Prostate gland (tissue), 2 donors: ENCODE measurements around the gene LACTBL1. TPM values are rescaled to one million over a fixed set of nuclear protein-coding genes. Genes with fewer than 3 reads are reported as not detected.

Experiments used
- DNase-seq: peaks from one replicate; pipeline ENCODE4 v3.0.0-alpha.2; 2019; ENCODE audit warnings: low spot score
- H3K27ac ChIP-seq, 2 donors: fragments of 200-600 bp; sonication (generic); 2 replicates each; pipeline ENCODE4 v1.5.1; 2017 to 2019
- H3K27me3 ChIP-seq: fragments of 200-600 bp; sonication (generic); replicated peaks from 2 replicates; pipeline ENCODE4 v1.5.1; 2019; ENCODE audit not compliant: insufficient read depth
- H3K36me3 ChIP-seq, 2 donors: fragments of 200-600 bp; sonication (generic); 1 replicate in 1 of 2; 2 replicates in 1 of 2; pipeline versions ENCODE4 v1.5.1 to v1.8.1; 2017 to 2019
- H3K4me1 ChIP-seq: fragments of 200-600 bp; sonication (generic); replicated peaks from 2 replicates; pipeline ENCODE4 v1.5.1; 2019
- H3K4me3 ChIP-seq, 2 donors: fragments of 200-600 bp; sonication (generic); 2 replicates each; pipeline ENCODE4 v1.5.1; 2017 to 2019
- H3K9me3 ChIP-seq: fragments of 200-600 bp; sonication (generic); 2 replicates; pipeline ENCODE4 v1.5.1; 2017
- POLR2A ChIP-seq: fragments of 450-650 bp; IDR thresholded peaks from one replicate; pipeline ENCODE4 v1.6.1; 2016; ENCODE audit warnings: antibody characterized with exemption, mild to moderate bottlenecking
- POLR2AphosphoS5 ChIP-seq: sonication (generic); formaldehyde crosslinking; IDR thresholded peaks from one replicate; pipeline ENCODE4 v1.6.1; 2017; ENCODE audit warnings: antibody characterized with exemption
- WGBS: methylation state at CpG from one replicate; pipeline ENCODE4 v1.1.5; 2018; 5-methylcytosine and 5-hydroxymethylcytosine counted together
- intact Hi-C: fragments of 100-400 bp; cut with DNase I; formaldehyde crosslinking; loops from one replicate; pipeline ENCODE4 v1.14.2; 2022
- total RNA-seq, 2 donors: library from RNA; depleted of rRNA; stranded (reverse); fragments of >200 nt; gene quantifications; one replicate each; pipeline ENCODE4 v1.1.0, GENCODE V29; 2016
- TF ChIP-seq, protein P1 (sequence below), 4 experiments: fragments of 200-600 bp in 2 of 4; fragments of 450-650 bp in 2 of 4; sonication (generic) in 2 of 4; IDR thresholded peaks; 1 replicate in 3 of 4; 2 replicates in 1 of 4; pipeline ENCODE4 v1.5.1; 2016 to 2019; ENCODE audit warnings: antibody characterized with exemption in 4 of 4, mild to moderate bottlenecking in 2 of 4, moderate library complexity in 2 of 4

LACTBL1 gene
- total RNA-seq, 2 donors from 2014 or later = not detected

GRCh38 chr1:22918644-22919043 lies 54.0 kb downstream of the LACTBL1 start:
- no peak overlapping the region for H3K4me3 ChIP-seq
- WGBS = 91% methylated on average over 4 of the region's 4 CpGs
- intact Hi-C loops = no loop called here
- H3K27me3 ChIP-seq = no peaks in the 10 kb centered on the region
- no peak overlapping the region for H3K27ac ChIP-seq
- H3K9me3 ChIP-seq = no peaks in the 10 kb centered on the region
- no peak for DNase-seq
- H3K4me1 ChIP-seq = no peaks in the 10 kb centered on the region
- no peaks in the 10 kb centered on the region for H3K36me3 ChIP-seq
- TF ChIP-seq POLR2AphosphoS5 (no peak), POLR2A (no peak)

GRCh38 chr1:22917989-22918388 lies 54.7 kb downstream of the LACTBL1 start:
- 93% methylated on average over 5 of the region's 5 CpGs for WGBS
- intact Hi-C loops = no loop called here
- TF ChIP-seq, protein P1, sequence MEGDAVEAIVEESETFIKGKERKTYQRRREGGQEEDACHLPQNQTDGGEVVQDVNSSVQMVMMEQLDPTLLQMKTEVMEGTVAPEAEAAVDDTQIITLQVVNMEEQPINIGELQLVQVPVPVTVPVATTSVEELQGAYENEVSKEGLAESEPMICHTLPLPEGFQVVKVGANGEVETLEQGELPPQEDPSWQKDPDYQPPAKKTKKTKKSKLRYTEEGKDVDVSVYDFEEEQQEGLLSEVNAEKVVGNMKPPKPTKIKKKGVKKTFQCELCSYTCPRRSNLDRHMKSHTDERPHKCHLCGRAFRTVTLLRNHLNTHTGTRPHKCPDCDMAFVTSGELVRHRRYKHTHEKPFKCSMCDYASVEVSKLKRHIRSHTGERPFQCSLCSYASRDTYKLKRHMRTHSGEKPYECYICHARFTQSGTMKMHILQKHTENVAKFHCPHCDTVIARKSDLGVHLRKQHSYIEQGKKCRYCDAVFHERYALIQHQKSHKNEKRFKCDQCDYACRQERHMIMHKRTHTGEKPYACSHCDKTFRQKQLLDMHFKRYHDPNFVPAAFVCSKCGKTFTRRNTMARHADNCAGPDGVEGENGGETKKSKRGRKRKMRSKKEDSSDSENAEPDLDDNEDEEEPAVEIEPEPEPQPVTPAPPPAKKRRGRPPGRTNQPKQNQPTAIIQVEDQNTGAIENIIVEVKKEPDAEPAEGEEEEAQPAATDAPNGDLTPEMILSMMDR (IDR thresholded peaks at IDR 0.05) = no peak
- TF ChIP-seq POLR2AphosphoS5 = no peak
- TF ChIP-seq POLR2A = no peak
- Histone ChIP-seq H3K9me3 (no peaks in the 10 kb centered on the region), H3K36me3 (no peaks in the 10 kb centered on the region), H3K4me1 (no peaks in the 10 kb centered on the region), H3K27me3 (no peaks in the 10 kb centered on the region), H3K4me3 (no peak overlapping the region), H3K27ac (no peak overlapping the region)
- DNase-seq = no peak

DNA sequence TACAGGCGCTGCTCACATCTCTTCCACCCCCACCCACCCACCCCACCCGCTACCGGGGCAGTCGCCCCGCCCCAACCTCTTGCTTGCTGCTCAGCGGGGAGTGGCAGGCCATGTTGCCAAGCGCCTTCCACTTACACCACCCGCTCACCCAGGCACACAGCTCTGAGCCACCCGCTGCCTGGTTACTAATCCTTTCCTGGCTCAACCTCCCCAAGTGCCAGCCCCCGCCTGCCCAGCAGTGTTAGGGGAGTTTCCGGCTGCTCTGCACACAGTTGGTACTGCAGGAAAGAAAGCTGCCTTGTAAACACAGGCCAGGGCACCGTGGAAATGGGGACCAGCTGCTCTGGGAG lies 56.2 kb downstream of the LACTBL1 start:
- Histone ChIP-seq H3K9me3 (no peaks in the 10 kb centered on the region), H3K27ac (no peak overlapping the region), H3K4me1 (no peaks in the 10 kb centered on the region), H3K27me3 (no peaks in the 10 kb centered on the region), H3K36me3 (no peaks in the 10 kb centered on the region), H3K4me3 (no peak overlapping the region)
- no peak for DNase-seq
- WGBS = 50% methylated on average over 12 of the region's 12 CpGs
- intact Hi-C loops = no loop called here
- TF ChIP-seq POLR2A (no peak), POLR2AphosphoS5 (no peak)
- TF ChIP-seq, protein P1 (IDR thresholded peaks at IDR 0.05) = no peak

GRCh38 chr1:22915816-22916470 lies 56.7 kb downstream of the LACTBL1 start:
- no peak overlapping the region for H3K27ac ChIP-seq
- H3K9me3 ChIP-seq = no peaks in the 10 kb centered on the region
- no peaks in the 10 kb centered on the region for H3K27me3 ChIP-seq
- H3K4me1 ChIP-seq = no peaks in the 10 kb centered on the region
- 73% methylated on average over 15 of the region's 15 CpGs for WGBS
- no peak overlapping the region for H3K4me3 ChIP-seq
- TF ChIP-seq POLR2AphosphoS5 = no peak
- TF ChIP-seq POLR2A = no peak
- TF ChIP-seq, protein P1 (IDR thresholded peaks at IDR 0.05) = no peak
- no peak for DNase-seq
- no peaks in the 10 kb centered on the region for H3K36me3 ChIP-seq
- intact Hi-C loops = no loop called here

- WGBS = 62% methylated on average over 7 of the region's 7 CpGs
- DNase-seq = no peak
- no peak overlapping the region for H3K4me3 ChIP-seq
- H3K9me3 ChIP-seq = no peaks in the 10 kb centered on the region
- no peaks in the 10 kb centered on the region for H3K36me3 ChIP-seq
- no peak overlapping the region for H3K27ac ChIP-seq
- TF ChIP-seq POLR2A (no peak), POLR2AphosphoS5 (no peak)
- TF ChIP-seq, protein P1 (IDR thresholded peaks at IDR 0.05) = no peak
- intact Hi-C loops = no loop called here
- no peaks in the 10 kb centered on the region for H3K27me3 ChIP-seq
- no peaks in the 10 kb centered on the region for H3K4me1 ChIP-seq
Measured at GRCh38 chr1:22915231-22915630, 57.4 kb downstream of the LACTBL1 start.
